COR-L47 (cell line): ENCODE data around the gene HINT1.

Experiments used
- DNase-seq: peaks from one replicate; lab custom pipeline; 2025; lab: John Stamatoyannopoulos, UW

The HINT1 gene

DNA sequence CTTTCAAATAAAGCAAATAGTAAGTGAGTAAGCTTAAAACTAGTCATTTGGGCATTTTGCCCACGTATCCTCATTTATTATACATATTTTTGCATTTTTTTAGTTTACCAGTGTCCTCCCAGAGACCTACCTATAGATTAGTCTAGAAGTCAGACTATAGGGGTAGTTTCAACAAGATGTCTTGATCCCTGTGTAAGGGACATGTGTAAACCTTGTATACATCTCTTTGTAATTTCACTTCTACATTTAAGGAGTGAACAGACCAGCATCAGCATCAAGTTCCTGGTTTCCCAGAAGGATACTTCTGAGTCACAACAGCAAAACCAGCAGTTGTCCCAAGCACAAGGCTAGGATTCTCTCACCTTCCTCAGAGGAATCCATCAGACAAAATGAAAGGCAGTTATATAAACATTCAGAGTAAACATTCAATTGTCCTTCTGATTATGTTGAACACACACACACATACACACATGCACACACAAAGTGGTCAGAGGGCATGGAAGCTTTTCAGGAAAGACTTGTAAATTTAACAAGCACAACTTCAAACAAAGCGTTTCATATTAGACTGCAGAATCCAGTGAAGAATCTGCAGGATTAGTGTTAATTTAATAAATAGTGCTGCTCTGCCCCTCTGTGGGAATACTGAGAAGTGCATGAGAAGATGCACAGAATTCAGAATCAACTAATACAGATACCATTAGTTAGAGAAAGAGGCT is 55.4 kb downstream of the HINT1 start:
- peak; percentile 8 for DNase-seq
